Measurements from ENCODE around the gene PPP3R1.

The PPP3R1 gene, protein sequence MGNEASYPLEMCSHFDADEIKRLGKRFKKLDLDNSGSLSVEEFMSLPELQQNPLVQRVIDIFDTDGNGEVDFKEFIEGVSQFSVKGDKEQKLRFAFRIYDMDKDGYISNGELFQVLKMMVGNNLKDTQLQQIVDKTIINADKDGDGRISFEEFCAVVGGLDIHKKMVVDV

GRCh38 chr2:68252400-68253218 lies at the start of gene PPP3R1:
Gene PPP3R1, minus strand, starts transcription at chr2:68252532. Its CDS starts 405 bp downstream, at chr2:68252127.
- no peak for TF ChIP-seq CTCF (conservative IDR thresholded peaks at IDR 0.05; ENCODE audit: low read depth, low read length)
- DNase-seq (ENCODE audit: low read depth), result peak; percentile 98
- peak within 1 kb of the TSS; percentile 93 for H3K4me3 ChIP-seq (ENCODE audit: low read depth, low read length)

GRCh38 chr2:68295516-68295915 lies 43.2 kb upstream of the PPP3R1 start:
- no peak for DNase-seq (ENCODE audit: low read depth)
- H3K4me3 ChIP-seq (ENCODE audit: low read depth, low read length), result no peak overlapping the region
- no peak for TF ChIP-seq CTCF (conservative IDR thresholded peaks at IDR 0.05; ENCODE audit: low read depth, low read length)

DNA sequence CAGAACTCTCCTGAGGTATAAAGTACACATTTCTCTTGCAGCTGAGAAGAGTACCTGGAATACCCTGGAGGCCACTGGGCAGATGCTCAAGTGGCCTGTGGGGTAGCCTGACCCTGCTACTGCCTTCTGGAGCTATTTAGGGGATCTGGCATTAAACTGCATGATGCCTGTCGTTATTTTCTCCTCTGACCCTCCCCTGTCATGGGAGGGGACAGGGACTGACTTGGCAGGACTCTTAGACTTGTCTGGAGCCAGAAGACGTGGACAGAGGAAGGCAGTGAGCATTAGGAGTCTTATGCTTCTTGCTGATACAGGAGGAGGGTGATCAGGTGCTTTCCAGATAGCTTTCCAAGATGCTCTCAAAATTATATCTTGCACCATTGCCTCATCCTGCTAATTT lies 42.6 kb upstream of the PPP3R1 start:
- DNase-seq (ENCODE audit: low read depth), result no peak
- no peak overlapping the region for H3K4me3 ChIP-seq (ENCODE audit: low read depth, low read length)
- TF ChIP-seq CTCF (conservative IDR thresholded peaks at IDR 0.05; ENCODE audit: low read depth, low read length), result no peak

DNA sequence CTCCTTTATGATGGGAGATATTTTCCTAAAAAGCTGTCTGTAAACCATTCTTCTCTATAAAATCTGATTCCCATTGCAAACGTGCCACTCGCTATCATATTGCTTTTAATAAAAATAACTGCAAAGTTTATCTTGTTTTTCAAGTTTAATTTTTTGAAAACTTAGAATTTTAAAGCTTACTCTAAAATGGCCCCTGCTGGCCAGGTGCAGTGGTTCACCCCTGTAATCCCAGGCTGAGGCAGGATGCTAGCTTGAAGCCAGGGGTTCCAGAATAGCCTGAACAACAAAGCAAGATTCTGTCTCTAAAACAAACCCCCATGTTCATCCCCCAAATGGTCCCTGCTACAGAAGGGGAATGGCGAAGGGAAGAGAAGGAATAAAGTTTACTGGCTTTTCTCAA lies 41.9 kb upstream of the PPP3R1 start:
- H3K4me3 ChIP-seq (ENCODE audit: low read depth, low read length), result no peak overlapping the region

GRCh38 chr2:68293755-68294154 lies 41.4 kb upstream of the PPP3R1 start:
- DNase-seq (ENCODE audit: low read depth), result no peak
- H3K4me3 ChIP-seq (ENCODE audit: low read depth, low read length), result no peak overlapping the region
- no peak for TF ChIP-seq CTCF (conservative IDR thresholded peaks at IDR 0.05; ENCODE audit: low read depth, low read length)

More for the DNA sequence above, 41.9 kb upstream of the PPP3R1 start:
- TF ChIP-seq CTCF (conservative IDR thresholded peaks at IDR 0.05; ENCODE audit: low read depth, low read length), result peak; percentile 4
- no peak for DNase-seq (ENCODE audit: low read depth)

GRCh38 chr2:68293024-68293423 lies 40.7 kb upstream of the PPP3R1 start:
- no peak overlapping the region for H3K4me3 ChIP-seq (ENCODE audit: low read depth, low read length)
- no peak for TF ChIP-seq CTCF (conservative IDR thresholded peaks at IDR 0.05; ENCODE audit: low read depth, low read length)
- DNase-seq (ENCODE audit: low read depth), result no peak
